Type B pancreatic cell (in vitro differentiated cells): ENCODE results near the gene FBLN2. TPM values are rescaled to one million over a fixed set of nuclear protein-coding genes. Genes with fewer than 3 reads are reported as not detected.
A peak's percentile ranks its signal among the peaks of the same experiment; 100 is the strongest.

ENCODE experiments used
- DNase-seq: peaks from one replicate; pipeline ENCODE4 v3.0.0; 2021; ENCODE audit warnings: mixed read lengths; ENCODE audit not compliant: unreplicated experiment; ENCODE audit errors: extremely low spot score
- H3K27ac Mint-ChIP-seq: 2 replicates; pipeline ENCODE4 v1.8.0; 2021; ENCODE audit warnings: mild to moderate bottlenecking, mixed read lengths
- H3K27me3 Mint-ChIP-seq: 2 replicates; pipeline ENCODE4 v1.8.0; 2021; ENCODE audit warnings: mixed read lengths
- H3K36me3 Mint-ChIP-seq: 2 replicates; pipeline ENCODE4 v1.8.0; 2021; ENCODE audit warnings: mixed read lengths
- H3K4me1 Mint-ChIP-seq: one replicate; pipeline ENCODE4 v1.8.0; 2021; ENCODE audit warnings: mixed read lengths; ENCODE audit not compliant: unreplicated experiment
- H3K4me3 Mint-ChIP-seq: 2 replicates; pipeline ENCODE4 v1.8.0; 2021; ENCODE audit warnings: mild to moderate bottlenecking, mixed read lengths
- H3K9me3 Mint-ChIP-seq: 2 replicates; pipeline ENCODE4 v1.8.0; 2021; ENCODE audit warnings: mixed read lengths
- CTCF ChIP-seq: fragments of 200-600 bp; sonication (generic); conservative IDR thresholded peaks from 2 replicates; pipeline ENCODE4 v1.5.0; 2021; ENCODE audit warnings: antibody characterized with exemption, mild to moderate bottlenecking
- total RNA-seq: library from RNA; stranded (reverse); gene quantifications from 2 replicates; pipeline ENCODE4 v1.2.1, GENCODE V29; 2021; ENCODE audit warnings: low replicate concordance

The FBLN2 gene
- total RNA-seq, 1 donor from 2014 or later: 67.6 TPM

GRCh38 chr3:13598926-13599886 lies 50.3 kb downstream of the FBLN2 start:
- Mint-ChIP-seq H3K27me3 (peaks cover 4% of the 10 kb centered on the region), H3K9me3 (no peaks in the 10 kb centered on the region), H3K4me1 (peaks cover 31% of the 10 kb centered on the region), H3K4me3 (no peak overlapping the region), H3K36me3 (peaks cover 9% of the 10 kb centered on the region), H3K27ac (peak overlapping the region; percentile 62)
- no peak for TF ChIP-seq CTCF
- DNase-seq: no peak

GRCh38 chr3:13599887-13600450 lies 51.0 kb downstream of the FBLN2 start:
- no peak overlapping the region for H3K27ac Mint-ChIP-seq
- no peak for DNase-seq

GRCh38 chr3:13600950-13601691 lies 52.2 kb downstream of the FBLN2 start:
- peaks cover 4% of the 10 kb centered on the region for H3K27me3 Mint-ChIP-seq
- H3K4me3 Mint-ChIP-seq: no peak overlapping the region
- peaks cover 9% of the 10 kb centered on the region for H3K36me3 Mint-ChIP-seq
- no peaks in the 10 kb centered on the region for H3K9me3 Mint-ChIP-seq
- peaks cover 20% of the 10 kb centered on the region for H3K4me1 Mint-ChIP-seq
- no peak for TF ChIP-seq CTCF
- peak overlapping the region; percentile 33 for H3K27ac Mint-ChIP-seq
- DNase-seq: no peak

More at GRCh38 chr3:13599887-13600450, 51.0 kb downstream of the FBLN2 start:
- no peak overlapping the region for H3K4me3 Mint-ChIP-seq
- H3K36me3 Mint-ChIP-seq: peaks cover 9% of the 10 kb centered on the region
- no peak for TF ChIP-seq CTCF
- H3K9me3 Mint-ChIP-seq: no peaks in the 10 kb centered on the region
- peaks cover 4% of the 10 kb centered on the region for H3K27me3 Mint-ChIP-seq
- peaks cover 27% of the 10 kb centered on the region for H3K4me1 Mint-ChIP-seq

- H3K4me3 Mint-ChIP-seq: no peak overlapping the region
- peaks cover 4% of the 10 kb centered on the region for H3K27me3 Mint-ChIP-seq
- DNase-seq: no peak
- no peak for TF ChIP-seq CTCF
- H3K27ac Mint-ChIP-seq: no peak overlapping the region
- H3K9me3 Mint-ChIP-seq: no peaks in the 10 kb centered on the region
- H3K4me1 Mint-ChIP-seq: peaks cover 20% of the 10 kb centered on the region
- H3K36me3 Mint-ChIP-seq: peaks cover 9% of the 10 kb centered on the region
Measured at GRCh38 chr3:13601692-13602080, 52.8 kb downstream of the FBLN2 start.

- H3K27me3 Mint-ChIP-seq: no peaks in the 10 kb centered on the region
- H3K4me1 Mint-ChIP-seq: peaks cover 8% of the 10 kb centered on the region
- H3K27ac Mint-ChIP-seq: no peak overlapping the region
- TF ChIP-seq CTCF: no peak
- DNase-seq: no peak
- no peaks in the 10 kb centered on the region for H3K9me3 Mint-ChIP-seq
- no peak overlapping the region for H3K4me3 Mint-ChIP-seq
- H3K36me3 Mint-ChIP-seq: peaks cover 9% of the 10 kb centered on the region
Measured at GRCh38 chr3:13605555-13605954, 56.6 kb downstream of the FBLN2 start.
